Stimulated activated CD8-positive, alpha-beta memory T cell treated with anti-CD3 and anti-CD28 coated beads, Interleukin-2, amount 100 ng/mL, for 48 hours (primary cell): Measurements from ENCODE around the gene MYO15B.

Experiments used
- DNase-seq, 2 donors: peaks; one replicate each; pipeline ENCODE4 v3.0.0-alpha.2; 2020; ENCODE audit warnings: low read depth in 2 of 2

The MYO15B gene

DNA sequence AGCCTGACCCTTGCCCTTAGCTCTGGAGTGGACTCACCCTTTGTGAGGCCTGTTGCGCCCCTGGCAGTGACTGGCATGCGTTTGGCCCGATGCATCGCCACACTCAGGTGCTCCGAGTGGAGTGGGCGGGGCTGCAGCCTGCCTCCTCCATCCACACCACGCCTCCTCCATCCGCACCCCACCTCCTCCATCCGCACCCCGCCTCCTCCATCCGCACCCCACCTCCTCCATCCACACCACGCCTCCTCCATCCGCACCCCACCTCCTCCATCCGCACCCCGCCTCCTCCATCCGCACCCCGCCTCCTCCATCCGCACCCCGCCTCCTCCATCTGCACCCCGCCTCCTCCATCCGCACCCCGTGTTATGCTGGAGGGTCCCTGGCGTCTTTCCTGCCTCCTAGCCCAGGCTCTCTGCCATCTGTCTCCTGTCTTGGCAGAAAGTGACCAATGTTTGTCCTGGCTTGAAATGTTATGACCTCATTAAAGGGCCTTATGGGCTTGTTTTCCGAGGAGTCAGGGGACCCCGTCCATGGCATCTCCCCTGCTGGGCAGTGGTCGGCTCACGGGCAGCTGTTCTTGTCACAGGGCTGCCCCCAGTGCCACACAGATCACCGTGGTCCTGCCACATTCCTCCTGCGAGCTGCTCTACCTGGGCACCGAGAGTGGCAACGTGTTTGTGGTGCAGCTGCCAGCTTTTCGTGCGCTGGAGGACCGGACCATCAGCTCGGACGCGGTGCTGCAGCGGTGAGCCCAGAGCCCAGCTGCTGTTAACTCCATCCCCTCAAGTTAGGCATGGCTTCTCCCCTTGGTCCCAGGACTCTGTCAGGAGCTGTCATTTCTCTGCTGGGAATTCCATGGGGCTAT is 28.7 kb upstream of the MYO15B start:
- no peak for DNase-seq

DNA sequence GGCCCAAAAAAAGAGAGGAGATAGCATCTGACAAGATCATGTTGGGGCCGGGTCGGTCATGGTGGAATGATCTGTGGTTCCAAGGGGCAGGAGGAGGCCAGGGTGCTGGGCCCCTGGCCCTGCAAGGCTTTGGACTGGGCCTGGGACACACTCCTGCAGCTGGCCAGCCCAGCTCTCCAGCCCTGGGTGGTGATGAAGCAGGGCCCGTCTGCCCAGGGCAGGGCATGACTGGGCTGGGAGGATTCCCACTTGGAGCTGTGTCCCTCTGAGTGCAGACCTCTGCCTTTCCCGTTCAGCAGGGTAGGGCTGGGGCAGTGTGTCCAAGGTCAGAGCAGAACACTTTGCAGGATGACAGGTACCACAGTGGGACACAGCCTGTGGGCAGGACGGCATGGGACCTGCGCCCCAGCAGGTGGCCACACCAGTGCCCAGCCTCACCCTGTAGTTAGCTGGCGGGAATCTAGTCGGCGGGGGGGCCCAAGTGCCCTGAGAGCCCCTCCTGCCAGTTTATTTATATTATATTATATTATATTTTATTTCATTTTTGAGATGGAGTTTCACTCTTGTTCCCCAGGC is 27.6 kb upstream of the MYO15B start:
- DNase-seq, result no peak

DNA sequence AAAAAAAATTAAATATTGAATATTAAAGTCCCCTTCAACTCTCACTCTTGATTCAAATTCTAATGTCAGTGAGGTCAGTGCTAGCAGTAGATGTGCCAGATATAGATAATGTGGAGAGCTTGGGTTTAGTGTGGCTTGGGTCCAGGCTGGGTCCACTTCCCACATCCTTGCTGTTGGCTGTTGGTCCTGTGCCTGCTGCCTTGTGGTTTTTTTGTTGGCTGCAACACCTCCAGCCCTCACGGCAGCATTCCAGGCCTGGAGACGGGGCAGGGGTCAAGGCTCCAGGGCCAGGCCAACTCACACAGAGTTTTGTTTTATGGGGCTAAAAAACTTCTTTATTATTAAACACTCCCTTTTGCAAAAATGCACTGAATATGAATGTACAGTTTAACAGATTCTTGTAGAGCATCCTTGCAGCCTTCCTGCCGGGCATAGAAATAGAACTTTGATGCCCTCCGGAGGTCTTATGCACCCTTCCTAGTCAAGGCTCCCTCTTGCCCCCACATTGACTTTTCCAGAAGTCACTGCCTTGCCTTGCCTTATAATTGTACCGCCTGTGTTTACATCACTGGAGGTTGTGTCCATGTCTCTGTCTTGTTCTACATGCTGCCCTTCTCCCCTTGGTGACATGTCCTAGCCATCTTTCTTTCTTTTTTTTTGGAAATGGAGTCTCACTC is 25.5 kb upstream of the MYO15B start:
- no peak for DNase-seq

DNA sequence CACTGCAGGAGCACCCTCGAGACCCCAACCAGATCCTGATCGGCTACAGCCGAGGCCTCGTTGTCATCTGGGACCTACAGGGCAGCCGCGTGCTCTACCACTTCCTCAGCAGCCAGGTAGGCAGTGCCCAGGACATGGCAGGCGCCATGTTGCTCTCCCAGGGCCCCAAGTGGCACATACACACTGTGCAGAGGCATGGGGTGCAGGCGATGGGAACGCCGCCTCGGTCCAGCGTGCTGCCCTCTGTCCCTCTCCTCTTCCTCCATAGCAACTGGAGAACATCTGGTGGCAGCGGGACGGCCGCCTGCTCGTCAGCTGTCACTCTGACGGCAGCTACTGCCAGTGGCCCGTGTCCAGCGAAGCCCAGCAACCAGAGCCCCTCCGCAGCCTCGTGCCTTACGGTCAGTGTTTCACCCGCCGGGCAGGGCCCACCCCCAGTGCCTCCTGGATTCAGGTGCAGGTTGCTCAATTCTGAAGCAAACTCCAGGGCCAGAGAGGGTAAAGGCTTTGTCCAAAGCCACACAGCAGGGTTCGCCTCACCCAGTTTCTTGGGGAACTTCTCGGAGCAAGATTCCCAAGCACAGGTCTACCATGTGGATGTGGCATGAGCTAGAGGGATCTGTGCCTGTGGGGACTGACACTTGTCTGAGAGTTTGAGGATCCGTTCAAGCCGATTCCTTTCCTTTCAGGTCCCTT is 24.4 kb upstream of the MYO15B start:
- DNase-seq, result no peak

DNA sequence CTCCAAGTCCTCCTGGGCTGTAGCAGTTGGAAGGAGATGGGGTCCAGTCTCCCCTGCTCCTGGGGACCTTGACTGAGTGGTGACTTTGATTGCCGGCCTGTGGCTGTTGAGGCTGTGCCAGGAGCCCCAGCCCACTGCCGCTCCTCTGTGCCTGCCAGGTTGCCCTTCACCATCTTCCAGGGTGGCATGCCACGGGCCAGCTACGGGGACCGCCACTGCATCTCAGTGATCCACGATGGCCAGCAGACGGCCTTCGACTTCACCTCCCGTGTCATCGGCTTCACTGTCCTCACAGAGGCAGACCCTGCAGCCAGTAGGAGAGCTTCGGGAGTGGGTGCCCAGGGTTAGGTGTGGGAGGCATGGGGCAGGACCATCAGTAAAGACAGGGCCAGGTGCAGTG is 23.4 kb upstream of the MYO15B start:
- no peak for DNase-seq

DNA sequence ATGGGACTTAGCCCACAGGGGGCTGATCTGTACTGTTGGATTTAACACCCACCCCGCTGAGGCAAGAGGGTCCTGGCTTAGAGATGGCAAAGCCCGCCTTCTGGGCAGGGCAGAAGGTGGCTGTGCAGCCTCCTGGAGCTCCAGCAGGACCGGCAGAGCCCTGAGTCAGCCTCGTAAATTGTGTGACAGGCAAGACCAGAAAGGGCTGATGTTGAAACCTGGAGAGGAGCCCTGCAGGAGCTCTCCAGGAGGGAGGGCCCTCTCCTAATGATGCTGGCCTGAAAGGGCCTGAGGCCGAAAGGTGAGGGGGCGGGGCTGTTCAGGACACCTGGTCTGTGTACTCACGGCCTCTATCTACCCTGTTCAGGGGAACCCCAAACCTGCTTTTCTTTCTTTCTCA is 22.5 kb upstream of the MYO15B start:
- no peak for DNase-seq

DNA sequence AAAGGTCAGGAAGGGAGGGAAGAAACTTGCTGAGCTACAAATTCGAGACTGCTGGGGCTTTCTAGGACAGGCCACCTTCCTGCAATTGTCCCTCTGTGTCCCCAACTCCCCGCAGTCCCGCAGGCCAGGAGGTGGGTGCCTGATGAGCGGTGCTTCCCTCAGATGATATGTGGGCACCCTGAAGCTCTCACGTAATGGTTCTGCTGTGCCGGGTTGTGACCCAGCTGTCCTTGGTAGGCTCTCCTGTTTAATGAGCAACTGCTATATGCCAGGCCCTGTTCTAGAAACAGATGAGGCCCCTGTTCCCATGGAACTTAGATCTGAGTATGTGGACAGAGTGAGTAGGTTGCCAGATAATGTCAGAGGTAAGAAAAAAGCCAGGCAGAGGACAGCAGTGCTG is 22.0 kb upstream of the MYO15B start:
- DNase-seq, result no peak

DNA sequence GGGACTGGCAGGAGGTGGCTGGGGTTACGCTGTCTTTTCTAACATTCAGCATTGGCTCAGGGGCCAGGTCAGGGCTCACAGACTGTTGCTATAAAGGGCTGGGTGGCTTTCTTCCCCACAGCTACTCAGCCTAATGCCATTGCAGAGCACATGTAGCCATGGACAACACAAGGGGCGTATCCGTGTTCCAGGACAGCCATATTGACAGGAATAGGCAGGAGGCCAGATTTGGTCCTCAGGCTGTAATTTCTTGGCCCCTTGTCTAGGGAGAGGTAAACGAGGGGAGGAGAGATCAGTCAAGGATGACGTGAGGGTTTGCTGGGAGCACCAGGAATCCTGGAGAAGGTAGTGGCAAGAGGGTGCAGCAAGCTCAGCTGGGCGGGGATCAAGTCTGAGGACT is 21.2 kb upstream of the MYO15B start:
- no peak for DNase-seq

DNA sequence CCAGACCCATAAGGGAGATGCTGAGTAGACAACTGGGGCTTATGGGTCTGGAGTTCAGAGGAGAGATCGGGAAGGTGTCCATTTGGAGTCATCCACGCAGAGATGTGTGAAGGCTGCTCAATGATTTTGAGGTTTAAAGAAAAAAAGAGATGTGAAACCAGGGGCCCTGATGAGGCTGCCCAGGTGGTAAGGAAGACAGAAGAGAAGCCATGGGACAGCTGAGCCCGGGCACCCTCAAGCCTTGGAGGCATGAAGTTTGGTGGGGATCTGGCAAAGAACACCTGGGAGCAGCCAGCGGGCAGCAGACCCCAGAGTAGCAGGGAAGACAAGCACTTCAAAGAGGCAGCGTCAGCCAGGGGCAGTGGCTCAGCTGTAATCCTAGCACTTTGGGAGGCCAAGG is 20.8 kb upstream of the MYO15B start:
- no peak for DNase-seq

DNA sequence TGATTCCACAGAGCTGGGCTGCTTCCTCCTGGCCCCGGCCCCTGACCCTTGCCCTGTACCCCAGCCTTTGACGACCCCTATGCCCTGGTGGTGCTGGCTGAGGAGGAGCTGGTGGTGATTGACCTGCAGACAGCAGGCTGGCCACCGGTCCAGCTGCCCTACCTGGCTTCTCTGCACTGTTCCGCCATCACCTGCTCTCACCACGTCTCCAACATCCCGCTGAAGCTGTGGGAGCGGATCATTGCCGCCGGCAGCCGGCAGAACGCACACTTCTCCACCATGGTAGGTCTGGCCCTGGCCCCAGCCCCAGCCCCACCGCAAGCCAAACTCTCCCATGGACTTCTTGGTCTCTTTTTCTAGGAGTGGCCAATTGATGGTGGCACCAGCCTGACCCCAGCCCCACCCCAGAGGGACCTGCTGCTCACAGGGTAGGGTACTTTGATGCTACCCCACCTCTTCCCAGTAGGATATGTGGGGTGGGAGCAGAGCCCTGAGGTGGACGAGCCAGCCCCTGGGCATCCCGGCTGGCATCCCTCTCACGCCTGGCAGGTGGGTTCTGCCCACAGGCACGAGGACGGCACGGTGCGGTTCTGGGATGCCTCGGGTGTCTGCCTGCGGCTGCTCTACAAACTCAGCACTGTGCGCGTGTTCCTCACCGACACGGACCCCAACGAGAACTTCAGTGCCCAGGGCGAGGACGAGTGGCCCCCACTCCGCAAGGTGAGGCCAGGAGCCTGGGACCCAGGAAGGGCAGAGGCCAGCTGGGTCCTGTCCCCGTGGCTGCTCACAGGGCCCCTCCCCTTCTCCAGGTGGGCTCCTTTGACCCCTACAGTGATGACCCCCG is 19.0 kb upstream of the MYO15B start:
- no peak for DNase-seq

DNA sequence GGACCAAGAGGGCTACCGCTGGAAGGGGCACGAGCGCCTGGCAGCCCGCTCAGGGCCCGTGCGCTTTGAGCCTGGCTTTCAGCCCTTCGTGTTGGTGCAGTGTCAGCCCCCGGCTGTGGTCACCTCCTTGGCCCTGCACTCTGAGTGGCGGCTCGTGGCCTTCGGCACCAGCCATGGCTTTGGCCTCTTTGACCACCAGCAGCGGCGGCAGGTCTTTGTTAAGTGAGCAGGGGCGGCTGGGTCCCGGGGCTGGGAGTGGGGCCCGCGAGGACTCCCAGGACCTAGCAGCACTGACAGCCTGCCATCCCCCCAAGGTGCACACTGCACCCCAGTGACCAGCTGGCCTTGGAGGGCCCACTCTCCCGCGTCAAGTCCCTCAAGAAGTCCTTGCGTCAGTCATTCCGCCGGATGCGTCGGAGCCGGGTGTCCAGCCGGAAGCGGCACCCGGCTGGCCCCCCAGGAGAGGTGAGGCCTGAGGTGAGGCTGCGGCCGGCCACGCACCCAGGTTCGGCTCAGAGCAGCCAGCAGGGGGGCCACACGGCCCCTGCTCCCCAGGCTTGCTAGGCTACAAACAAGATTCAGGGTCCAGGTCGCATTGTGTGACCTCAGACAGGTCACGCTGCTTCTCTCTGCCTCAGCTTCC is 17.4 kb upstream of the MYO15B start:
- no peak for DNase-seq

DNA sequence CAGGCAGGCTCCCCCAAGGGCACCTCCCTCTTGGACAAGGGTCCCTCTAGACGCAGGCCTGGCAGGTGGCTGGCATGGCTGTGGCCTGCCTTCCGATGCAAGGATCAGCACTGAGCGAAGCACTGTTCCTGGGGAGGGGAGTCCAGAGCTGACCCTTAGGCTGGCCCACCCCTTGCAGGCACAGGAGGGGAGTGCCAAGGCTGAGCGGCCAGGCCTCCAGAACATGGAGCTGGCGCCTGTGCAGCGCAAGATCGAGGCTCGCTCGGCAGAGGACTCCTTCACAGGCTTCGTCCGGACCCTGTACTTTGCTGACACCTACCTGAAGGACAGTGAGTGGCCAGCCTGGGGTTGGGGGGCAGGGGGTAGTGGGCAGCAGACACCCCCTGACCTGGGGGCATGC is 16.8 kb upstream of the MYO15B start:
- DNase-seq, result no peak

DNA sequence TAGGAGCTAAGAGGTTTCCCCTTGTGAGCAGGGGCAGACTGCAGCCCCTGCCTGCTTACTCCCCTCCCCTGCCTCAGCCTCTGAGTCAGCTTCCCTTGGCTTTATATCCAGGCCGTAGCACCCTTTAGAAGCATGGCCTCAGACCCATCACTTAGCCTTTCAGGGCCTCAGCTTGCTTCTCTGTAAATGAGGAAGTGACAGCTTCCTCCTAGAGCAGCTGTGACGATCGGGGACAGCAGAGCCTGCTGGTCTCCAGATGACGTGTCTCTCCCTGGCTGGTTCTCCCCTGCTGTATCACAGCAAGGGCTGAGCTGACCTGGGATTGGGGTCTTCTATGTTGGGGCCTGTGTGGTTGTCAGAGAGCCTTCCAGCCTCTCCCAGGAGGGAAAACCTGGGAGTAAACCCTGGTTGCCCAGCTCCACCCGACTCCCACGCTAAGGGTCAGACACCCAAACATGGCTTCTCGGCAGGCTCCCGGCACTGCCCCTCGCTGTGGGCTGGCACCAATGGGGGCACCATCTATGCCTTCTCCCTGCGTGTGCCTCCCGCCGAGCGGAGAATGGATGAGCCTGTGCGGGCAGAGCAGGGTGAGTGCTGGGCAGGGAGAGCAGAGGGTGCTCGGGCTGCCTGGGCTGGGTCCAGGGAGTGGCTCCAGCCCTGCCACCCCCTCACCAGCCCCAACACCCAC is 16.3 kb upstream of the MYO15B start:
- DNase-seq, result no peak

DNA sequence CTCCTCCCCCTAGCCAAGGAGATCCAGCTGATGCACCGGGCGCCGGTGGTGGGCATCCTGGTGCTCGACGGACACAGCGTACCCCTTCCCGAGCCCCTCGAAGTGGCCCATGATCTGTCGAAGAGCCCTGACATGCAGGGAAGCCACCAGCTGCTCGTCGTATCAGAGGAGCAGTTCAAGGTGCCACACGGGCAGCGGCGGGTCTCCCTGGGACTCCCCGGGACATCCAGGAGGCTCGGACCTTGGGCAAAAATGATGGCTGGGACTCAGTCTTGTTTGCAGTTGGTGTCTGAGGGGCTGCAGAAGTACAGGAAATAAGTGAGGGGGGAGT is 15.8 kb upstream of the MYO15B start:
- DNase-seq, result no peak

DNA sequence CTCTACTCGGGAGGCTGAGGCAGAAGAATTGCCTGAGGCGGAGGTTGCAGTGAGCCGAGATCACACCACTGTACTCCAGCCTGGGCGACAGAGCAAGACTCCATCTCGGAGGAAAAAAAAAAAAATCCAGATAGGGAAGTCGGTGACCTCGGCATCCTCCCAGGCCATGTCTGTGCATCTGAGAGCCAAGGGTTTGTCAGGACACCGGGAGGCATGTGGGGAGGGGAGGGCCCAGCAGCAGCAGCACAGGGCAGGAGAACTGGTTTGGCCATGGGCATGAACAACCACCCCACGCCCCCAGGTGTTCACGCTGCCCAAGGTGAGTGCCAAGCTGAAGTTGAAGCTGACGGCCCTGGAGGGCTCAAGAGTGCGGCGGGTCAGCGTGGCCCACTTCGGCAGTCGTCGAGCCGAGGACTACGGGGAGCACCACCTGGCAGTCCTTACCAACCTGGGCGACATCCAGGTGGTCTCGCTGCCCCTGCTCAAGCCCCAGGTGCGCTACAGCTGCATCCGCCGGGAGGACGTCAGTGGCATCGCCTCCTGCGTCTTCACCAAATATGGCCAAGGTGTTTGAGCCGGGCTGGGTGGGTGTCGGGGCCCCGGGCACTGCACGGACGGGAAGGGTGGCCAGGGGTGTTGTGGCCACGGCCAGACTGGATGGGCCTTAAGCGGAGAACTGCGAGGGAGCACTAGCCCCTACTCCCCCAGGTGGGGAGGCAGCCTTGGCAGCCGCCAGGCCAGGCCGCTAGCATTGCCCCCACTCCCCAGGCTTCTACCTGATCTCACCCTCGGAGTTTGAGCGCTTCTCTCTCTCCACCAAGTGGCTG is 14.7 kb upstream of the MYO15B start:
- DNase-seq, result no peak

DNA sequence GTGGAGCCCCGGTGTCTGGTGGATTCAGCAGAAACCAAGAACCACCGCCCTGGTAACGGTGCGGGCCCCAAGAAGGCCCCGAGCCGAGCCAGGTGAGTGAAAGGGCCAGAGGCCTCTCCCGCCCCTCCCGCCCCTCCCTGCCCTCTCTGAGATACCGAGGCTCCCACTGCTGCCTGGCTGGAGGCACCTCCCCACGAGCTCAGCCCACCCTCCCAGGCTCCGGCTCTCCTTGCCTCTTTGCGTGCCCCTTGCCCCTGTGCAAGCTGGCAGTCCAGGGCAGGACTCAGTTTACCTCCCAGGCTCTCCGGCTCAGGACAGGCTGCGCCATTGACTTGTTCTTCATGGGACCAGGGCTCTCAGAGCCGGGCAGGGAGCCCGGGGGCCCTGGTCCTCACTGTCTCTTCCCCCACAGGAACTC is 14.1 kb upstream of the MYO15B start:
- DNase-seq, result no peak

DNA sequence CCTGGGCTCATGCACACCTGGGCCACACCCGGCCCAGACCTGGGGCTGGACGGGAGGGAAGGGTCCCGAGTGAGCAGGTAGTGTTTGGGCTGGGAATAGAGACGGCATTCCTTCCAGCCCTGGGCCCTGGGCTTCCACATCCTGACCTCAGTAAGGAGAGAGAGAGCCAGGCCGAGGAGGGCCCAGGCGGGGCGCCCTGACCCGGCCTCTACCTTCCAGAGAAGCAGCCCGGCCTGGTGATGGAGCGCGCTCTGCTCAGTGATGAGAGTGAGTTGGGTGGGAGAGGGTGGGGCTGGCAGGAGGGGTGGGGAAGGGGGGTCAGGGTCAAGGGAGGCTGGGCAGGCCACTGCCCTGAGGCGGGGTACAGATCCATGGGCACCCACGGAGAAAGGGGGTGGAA is 13.6 kb upstream of the MYO15B start:
- no peak for DNase-seq

DNA sequence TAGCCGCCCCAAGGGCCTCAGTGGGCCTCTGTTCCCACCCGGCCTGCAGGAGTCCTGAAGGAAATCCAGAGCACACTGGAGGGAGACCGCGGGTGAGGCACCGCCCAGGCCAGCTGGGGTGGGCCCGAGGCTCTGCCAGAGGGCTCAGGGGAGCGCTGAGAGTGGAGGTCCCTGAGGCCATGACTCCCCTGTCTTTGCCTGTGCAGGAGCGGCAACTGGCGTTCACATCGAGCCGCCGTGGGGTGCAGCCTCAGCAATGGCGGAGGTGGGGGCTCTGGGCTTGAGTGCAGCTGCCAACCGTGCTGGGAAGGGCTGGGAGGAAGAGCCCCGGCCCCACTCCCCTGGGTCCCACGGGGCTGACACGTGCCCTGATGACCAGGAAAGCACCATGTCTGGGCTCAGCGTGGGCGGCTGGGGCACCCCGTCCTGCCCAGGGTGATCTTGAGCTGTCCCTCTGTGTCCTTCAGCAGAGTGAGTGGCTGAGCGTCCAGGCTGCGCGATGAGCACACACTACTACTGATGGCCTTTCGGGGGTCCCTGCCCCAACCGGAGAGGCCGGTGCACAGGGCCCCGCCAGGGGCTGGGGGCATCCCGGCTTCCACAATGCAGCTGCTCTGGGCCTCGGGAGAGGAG is 13.1 kb upstream of the MYO15B start:
- no peak for DNase-seq

DNA sequence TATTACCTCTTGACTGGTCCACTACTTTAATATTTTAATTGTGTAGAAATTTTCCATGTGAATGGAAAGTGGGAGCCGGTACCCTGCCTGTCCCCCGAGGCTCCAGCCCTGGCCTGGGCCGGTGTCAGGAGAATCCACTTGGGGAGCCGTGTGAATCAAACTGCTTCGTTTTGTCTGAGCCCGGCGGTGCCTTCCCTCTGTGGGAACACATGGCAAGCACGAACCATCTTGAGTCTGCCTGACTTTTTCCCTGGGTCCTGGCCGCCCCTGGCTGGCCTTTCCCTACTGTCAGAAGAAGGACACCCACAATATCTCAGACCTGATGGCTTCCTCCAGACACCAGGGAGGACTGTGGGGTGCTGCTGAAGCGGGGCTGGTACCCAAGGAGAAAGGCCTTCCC is 12.4 kb upstream of the MYO15B start:
- no peak for DNase-seq
